GM18909 (cell line): ENCODE results near the gene KCNQ1.

Experiments used
- ATAC-seq: cut with Tn5 transposase; IDR thresholded peaks from one replicate; pipeline ENCODE4 v1.9.1; 2021; ENCODE audit warnings: mild to moderate bottlenecking; ENCODE audit not compliant: unreplicated experiment, poor library complexity

Gene KCNQ1

GRCh38 chr11:2889362-2890273 is 444.8 kb downstream of the KCNQ1 start:
- no peak for ATAC-seq

- no peak for ATAC-seq
Observed at GRCh38 chr11:2890466-2891294, 445.9 kb downstream of the KCNQ1 start.

GRCh38 chr11:2891326-2892214 is 446.8 kb downstream of the KCNQ1 start:
- no peak for ATAC-seq

- no peak for ATAC-seq
Observed at GRCh38 chr11:2892215-2892966, 447.6 kb downstream of the KCNQ1 start.

- no peak for ATAC-seq
Observed at GRCh38 chr11:2892967-2893528, 448.2 kb downstream of the KCNQ1 start.

- ATAC-seq, result no peak
Observed at GRCh38 chr11:2893935-2894334, 449.1 kb downstream of the KCNQ1 start.

GRCh38 chr11:2896047-2896446 is 451.2 kb downstream of the KCNQ1 start:
- no peak for ATAC-seq

GRCh38 chr11:2897048-2897447 is 452.2 kb downstream of the KCNQ1 start:
- ATAC-seq, result no peak

GRCh38 chr11:2898366-2899079 is 453.7 kb downstream of the KCNQ1 start:
- no peak for ATAC-seq
